NCI-H146 treated with DMSO at 0.1 percent for 48 hours (cell line): ENCODE data around the gene KMT2A.
A peak's percentile ranks its signal among the peaks of the same experiment; 100 is the strongest.
"Not testable (repeated sequence)": the region's sequence is repeated elsewhere in the genome, so short reads cannot be mapped to it uniquely, and the experiment has no call there.

ENCODE experiments used
- DNase-seq: peaks from one replicate; lab custom pipeline; 2025; ENCODE audit not compliant: unreplicated experiment; lab: John Stamatoyannopoulos, UW

KMT2A gene

GRCh38 chr11:118481238-118481637 is 44.9 kb downstream of the KMT2A start:
- DNase-seq: not testable (repeated sequence)

- DNase-seq: no peak
These were observed 48.1 kb downstream of the KMT2A start for GRCh38 chr11:118484405-118484804.

- no peak for DNase-seq
These were observed 49.0 kb downstream of the KMT2A start for GRCh38 chr11:118485273-118485672.

- DNase-seq: peak; percentile 42
These were observed 52.3 kb downstream of the KMT2A start for GRCh38 chr11:118488480-118489109.

- DNase-seq: no peak
These were observed 54.7 kb downstream of the KMT2A start for GRCh38 chr11:118491041-118491440.

- no peak for DNase-seq
These were observed 61.5 kb downstream of the KMT2A start for GRCh38 chr11:118497831-118498230.

GRCh38 chr11:118503216-118503615 is 66.9 kb downstream of the KMT2A start:
- no peak for DNase-seq

GRCh38 chr11:118511601-118512000 is 75.3 kb downstream of the KMT2A start:
- DNase-seq: no peak

- no peak for DNase-seq
These were observed 77.8 kb downstream of the KMT2A start for GRCh38 chr11:118514103-118514502.

GRCh38 chr11:118519549-118519948 is 83.3 kb downstream of the KMT2A start:
- no peak for DNase-seq

- no peak for DNase-seq
These were observed 85.6 kb downstream of the KMT2A start for GRCh38 chr11:118521892-118522311.

GRCh38 chr11:118522571-118523072 is 86.3 kb downstream of the KMT2A start:
- no peak for DNase-seq

GRCh38 chr11:118524356-118524755 is 88.1 kb downstream of the KMT2A start:
- DNase-seq: no peak

GRCh38 chr11:118524757-118525470 is 88.6 kb downstream of the KMT2A start:
- no peak for DNase-seq

- no peak for DNase-seq
These were observed 90.4 kb downstream of the KMT2A start for GRCh38 chr11:118526688-118527087.

- DNase-seq: no peak
These were observed 90.8 kb downstream of the KMT2A start, which contains the start of gene TTC36 for GRCh38 chr11:118527109-118527508. Gene TTC36 (plus strand): TSS chr11:118527474. CDS start chr11:118527495, 21 bp downstream.

- DNase-seq: no peak
These were observed 92.2 kb downstream of the KMT2A start for GRCh38 chr11:118528511-118528910.

- no peak for DNase-seq
These were observed 93.4 kb downstream of the KMT2A start for GRCh38 chr11:118529584-118530175.

- peak; percentile 46 for DNase-seq
These were observed 93.9 kb downstream of the KMT2A start for GRCh38 chr11:118530180-118530682.

GRCh38 chr11:118530683-118531596 is 94.6 kb downstream of the KMT2A start, which contains the start of gene TMEM25:
Gene TMEM25 (plus strand): TSS chr11:118531192. CDS start chr11:118531802, 610 bp downstream.
- DNase-seq: peak; percentile 77
